Measurements from ENCODE around the gene SUCLA2.
A peak's percentile ranks its signal among the peaks of the same experiment; 100 is the strongest.

Gene SUCLA2

DNA sequence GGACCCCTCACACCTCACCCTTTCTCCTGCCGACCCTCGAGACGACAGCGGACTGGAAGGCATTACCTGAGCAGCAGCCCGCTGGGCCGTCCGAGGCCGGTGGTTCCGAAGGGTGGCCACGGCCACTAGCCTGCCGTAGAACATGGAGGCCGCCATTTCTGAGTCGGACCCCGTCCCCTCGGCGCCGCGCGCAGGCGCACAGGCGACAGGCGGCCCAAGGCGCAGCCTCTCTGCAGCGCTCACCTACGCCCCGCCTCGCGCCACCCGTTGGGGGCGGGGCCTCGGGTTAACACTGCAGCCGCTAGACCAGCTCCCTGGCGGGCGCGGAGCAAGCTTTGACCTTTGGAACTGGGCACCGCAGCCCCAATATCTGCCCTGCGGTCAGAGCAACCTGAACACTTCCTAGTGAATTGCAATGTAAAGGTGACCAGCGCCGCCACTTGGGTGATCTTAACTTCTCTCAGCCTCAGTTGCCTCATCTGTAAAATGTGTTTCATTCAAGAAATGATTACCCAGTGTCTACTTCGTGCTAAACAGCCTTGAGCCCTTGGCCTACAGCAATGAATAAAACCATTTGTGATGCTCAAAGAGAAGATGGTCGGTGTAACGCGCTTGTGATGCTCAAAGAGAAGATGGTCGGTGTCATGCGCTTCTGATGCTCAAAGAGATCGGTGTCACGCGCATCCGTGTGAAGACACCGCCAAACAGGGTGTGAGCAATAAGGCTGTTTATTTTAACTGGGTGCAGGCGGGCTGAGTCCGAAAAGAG, at the start of gene SUCLA2:
TSS of gene SUCLA2 (minus strand) at position 160 of the 768 bp plus-strand sequence. CDS start at position 156, 4 bp downstream.
- TF ChIP-seq, protein P1, sequence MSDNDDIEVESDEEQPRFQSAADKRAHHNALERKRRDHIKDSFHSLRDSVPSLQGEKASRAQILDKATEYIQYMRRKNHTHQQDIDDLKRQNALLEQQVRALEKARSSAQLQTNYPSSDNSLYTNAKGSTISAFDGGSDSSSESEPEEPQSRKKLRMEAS (IDR thresholded peaks at IDR 0.05; ENCODE audit: low read depth, low read length) = no peak; the same call in 1 of the 2 replicates
- TF ChIP-seq, protein P2, sequence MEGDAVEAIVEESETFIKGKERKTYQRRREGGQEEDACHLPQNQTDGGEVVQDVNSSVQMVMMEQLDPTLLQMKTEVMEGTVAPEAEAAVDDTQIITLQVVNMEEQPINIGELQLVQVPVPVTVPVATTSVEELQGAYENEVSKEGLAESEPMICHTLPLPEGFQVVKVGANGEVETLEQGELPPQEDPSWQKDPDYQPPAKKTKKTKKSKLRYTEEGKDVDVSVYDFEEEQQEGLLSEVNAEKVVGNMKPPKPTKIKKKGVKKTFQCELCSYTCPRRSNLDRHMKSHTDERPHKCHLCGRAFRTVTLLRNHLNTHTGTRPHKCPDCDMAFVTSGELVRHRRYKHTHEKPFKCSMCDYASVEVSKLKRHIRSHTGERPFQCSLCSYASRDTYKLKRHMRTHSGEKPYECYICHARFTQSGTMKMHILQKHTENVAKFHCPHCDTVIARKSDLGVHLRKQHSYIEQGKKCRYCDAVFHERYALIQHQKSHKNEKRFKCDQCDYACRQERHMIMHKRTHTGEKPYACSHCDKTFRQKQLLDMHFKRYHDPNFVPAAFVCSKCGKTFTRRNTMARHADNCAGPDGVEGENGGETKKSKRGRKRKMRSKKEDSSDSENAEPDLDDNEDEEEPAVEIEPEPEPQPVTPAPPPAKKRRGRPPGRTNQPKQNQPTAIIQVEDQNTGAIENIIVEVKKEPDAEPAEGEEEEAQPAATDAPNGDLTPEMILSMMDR (IDR thresholded peaks at IDR 0.05; ENCODE audit: low read depth, low read length) = no peak
- TF ChIP-seq POLR2A (IDR thresholded peaks at IDR 0.05; ENCODE audit: extremely low read depth, insufficient read length) = peak; percentile 94
- 0 out of 2 replicates have a peak, but pooled peaks have one; percentile 29 for TF ChIP-seq MYC (IDR thresholded peaks at IDR 0.05; ENCODE audit: low read depth, low read length)
- H3K4me3 ChIP-seq (ENCODE audit: low read depth, low read length) = peak within 1 kb of the TSS; percentile 97
- DNase-seq (ENCODE audit: low read depth) = peak; percentile 94

DNA sequence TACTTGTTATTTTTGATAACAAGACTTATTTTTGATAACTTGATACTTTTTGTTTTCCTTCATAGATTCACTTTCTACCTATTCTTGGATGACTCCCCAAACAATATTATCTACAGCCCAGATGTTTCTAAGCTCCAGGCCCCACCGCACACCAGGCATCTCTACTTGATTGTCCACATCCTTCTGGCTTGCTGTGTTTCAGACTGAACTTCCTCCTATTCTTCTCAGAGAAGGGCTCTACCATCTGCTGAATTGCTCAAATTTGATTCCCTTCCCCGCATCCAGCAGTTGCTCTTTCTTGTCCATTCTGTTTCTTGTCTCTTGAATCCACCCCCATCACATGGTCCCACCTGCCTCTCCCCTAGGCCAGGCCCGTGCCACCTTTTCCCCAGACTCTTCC, 49.5 kb upstream of the SUCLA2 start:
- TF ChIP-seq, protein P2 (IDR thresholded peaks at IDR 0.05; ENCODE audit: low read depth, low read length) = no peak
- TF ChIP-seq, protein P1 (IDR thresholded peaks at IDR 0.05; ENCODE audit: low read depth, low read length) = no peak
- TF ChIP-seq POLR2A (IDR thresholded peaks at IDR 0.05; ENCODE audit: extremely low read depth, insufficient read length) (no peak), MYC (IDR thresholded peaks at IDR 0.05; ENCODE audit: low read depth, low read length) (no peak)
- no peak overlapping the region for H3K4me3 ChIP-seq (ENCODE audit: low read depth, low read length)
- DNase-seq (ENCODE audit: low read depth) = no peak

DNA sequence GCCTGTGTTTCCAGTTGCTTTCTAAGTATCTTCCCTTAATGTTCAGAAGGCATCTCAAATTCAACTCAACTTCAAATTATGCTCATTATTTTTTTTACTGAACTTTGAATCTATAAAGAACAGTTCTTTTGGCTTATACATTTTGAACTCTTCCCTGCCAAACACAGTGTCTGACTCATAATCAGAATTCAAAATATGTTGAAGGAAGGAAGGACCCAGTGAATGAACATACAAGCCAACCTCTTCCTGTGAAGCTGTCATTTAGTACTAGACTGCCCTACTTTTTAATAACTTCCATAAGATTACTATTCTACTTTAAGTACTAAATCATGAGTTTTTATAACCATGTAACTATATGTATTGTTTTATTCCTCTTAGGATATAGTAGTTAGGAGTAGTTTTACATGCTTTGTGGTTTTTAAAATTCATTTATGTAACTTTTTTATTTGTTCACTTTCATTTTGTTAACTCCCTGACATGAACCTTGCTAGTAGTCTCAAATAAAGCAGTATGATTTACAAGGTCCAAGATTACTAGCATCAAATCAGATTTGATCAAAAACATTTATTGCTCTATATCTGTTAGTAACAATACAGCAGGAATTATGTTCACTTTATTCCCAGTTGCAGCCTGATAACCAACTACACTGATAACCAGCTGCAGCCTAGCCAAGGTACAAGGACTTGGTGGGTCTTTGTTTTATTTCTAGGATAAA, 42.9 kb upstream of the SUCLA2 start:
- TF ChIP-seq, protein P1 (IDR thresholded peaks at IDR 0.05; ENCODE audit: low read depth, low read length) = no peak
- TF ChIP-seq MYC (IDR thresholded peaks at IDR 0.05; ENCODE audit: low read depth, low read length) = no peak
- TF ChIP-seq POLR2A (IDR thresholded peaks at IDR 0.05; ENCODE audit: extremely low read depth, insufficient read length) = no peak
- TF ChIP-seq, protein P2 (IDR thresholded peaks at IDR 0.05; ENCODE audit: low read depth, low read length) = no peak
- no peak for DNase-seq (ENCODE audit: low read depth)
- no peak overlapping the region for H3K4me3 ChIP-seq (ENCODE audit: low read depth, low read length)

DNA sequence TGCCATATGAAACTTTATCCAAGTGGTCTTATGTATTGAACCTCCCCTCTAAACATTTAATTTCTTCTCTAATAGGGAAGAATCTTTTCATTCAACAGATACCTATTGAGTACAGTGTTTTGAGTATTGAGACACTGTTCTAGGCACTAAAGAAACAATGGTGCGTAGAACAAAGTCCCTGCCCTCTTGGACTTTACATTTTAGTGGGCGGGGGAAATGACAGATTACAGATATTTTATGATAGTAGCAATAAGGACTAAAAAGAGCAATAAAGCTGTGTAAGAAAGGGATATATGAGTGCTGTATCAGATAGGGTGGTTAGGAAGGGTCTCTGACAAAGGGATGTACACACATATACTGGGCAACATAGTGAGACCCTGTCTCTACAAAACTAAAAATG, 41.8 kb upstream of the SUCLA2 start:
- TF ChIP-seq POLR2A (IDR thresholded peaks at IDR 0.05; ENCODE audit: extremely low read depth, insufficient read length) (no peak), MYC (IDR thresholded peaks at IDR 0.05; ENCODE audit: low read depth, low read length) (no peak)
- TF ChIP-seq, protein P2 (IDR thresholded peaks at IDR 0.05; ENCODE audit: low read depth, low read length) = no peak
- TF ChIP-seq, protein P1 (IDR thresholded peaks at IDR 0.05; ENCODE audit: low read depth, low read length) = no peak
- no peak overlapping the region for H3K4me3 ChIP-seq (ENCODE audit: low read depth, low read length)
- DNase-seq (ENCODE audit: low read depth) = no peak

DNA sequence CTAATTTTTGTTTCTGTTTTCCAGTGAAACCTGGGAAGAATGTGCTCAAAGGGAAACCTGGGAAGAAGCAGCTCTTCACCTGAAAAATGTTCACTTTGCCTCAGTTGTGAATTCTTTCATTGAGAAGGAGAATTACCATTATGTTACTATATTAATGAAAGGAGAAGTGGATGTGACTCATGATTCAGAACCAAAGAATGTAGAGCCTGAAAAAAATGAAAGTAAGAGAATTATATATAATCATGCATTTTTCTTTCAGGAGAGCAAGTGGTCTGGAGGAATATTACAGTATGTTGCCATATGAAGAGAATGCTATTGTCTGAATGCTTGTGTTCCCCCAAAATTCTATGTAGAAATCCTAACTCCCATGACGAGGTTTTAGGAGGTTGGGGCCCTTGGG, 39.8 kb upstream of the SUCLA2 start:
- H3K4me3 ChIP-seq (ENCODE audit: low read depth, low read length) = no peak overlapping the region
- TF ChIP-seq, protein P2 (IDR thresholded peaks at IDR 0.05; ENCODE audit: low read depth, low read length) = no peak
- TF ChIP-seq POLR2A (IDR thresholded peaks at IDR 0.05; ENCODE audit: extremely low read depth, insufficient read length) (no peak), MYC (IDR thresholded peaks at IDR 0.05; ENCODE audit: low read depth, low read length) (no peak)
- TF ChIP-seq, protein P1 (IDR thresholded peaks at IDR 0.05; ENCODE audit: low read depth, low read length) = no peak
- DNase-seq (ENCODE audit: low read depth) = no peak

All from NB4 (cell line).